Mesenchymal stem cell (in vitro differentiated cells and primary cell): Measurements from ENCODE around the gene ZNF580.

Experiments used
- DNase-seq: peaks from one replicate; pipeline ENCODE4 v3.0.0-alpha.2; 2013
- H2AFZ ChIP-seq: one replicate; pipeline ENCODE4 v1.6.1; 2013; ENCODE audit warnings: low read depth, mild to moderate bottlenecking, control low read depth, inconsistent platforms, low read length, moderate library complexity
- H2AK5ac ChIP-seq: 2 replicates; pipeline ENCODE4 v1.6.1; 2013; ENCODE audit warnings: low read length, moderate library complexity, mild to moderate bottlenecking, inconsistent platforms; ENCODE audit not compliant: severe bottlenecking
- H2BK120ac ChIP-seq: one replicate; pipeline ENCODE4 v1.6.1; 2013; ENCODE audit warnings: low read depth, mild to moderate bottlenecking, inconsistent platforms, low read length, moderate library complexity
- H2BK12ac ChIP-seq, 2 experiments: one replicate each; pipeline ENCODE4 v1.6.1; 2013; ENCODE audit warnings: inconsistent platforms in 2 of 2, low read length in 2 of 2, mild to moderate bottlenecking in 2 of 2, moderate library complexity in 2 of 2, control low read depth in 1 of 2
- H2BK15ac ChIP-seq: one replicate; pipeline ENCODE4 v1.6.1; 2013; ENCODE audit warnings: mild to moderate bottlenecking, low read depth, inconsistent platforms; ENCODE audit not compliant: poor library complexity, severe bottlenecking
- H2BK5ac ChIP-seq: 2 replicates; pipeline ENCODE4 v1.6.1; 2013; ENCODE audit warnings: low read depth, mild to moderate bottlenecking, low read length, control low read depth, inconsistent platforms; ENCODE audit not compliant: poor library complexity, severe bottlenecking
- H3K14ac ChIP-seq, 2 experiments: one replicate each; pipeline ENCODE4 v1.6.1; 2013; ENCODE audit warnings: inconsistent platforms in 2 of 2, low read length in 2 of 2, control low read depth in 1 of 2, mild to moderate bottlenecking in 1 of 2, moderate library complexity in 1 of 2
- H3K18ac ChIP-seq, 2 experiments: one replicate each; pipeline ENCODE4 v1.6.1; 2013; ENCODE audit warnings: inconsistent platforms in 2 of 2, low read length in 2 of 2, control low read depth in 1 of 2, low read depth in 1 of 2, mild to moderate bottlenecking in 1 of 2
- H3K23ac ChIP-seq, 2 experiments: one replicate each; pipeline ENCODE4 v1.6.1; 2013; ENCODE audit warnings: inconsistent platforms in 2 of 2, low read length in 2 of 2, mild to moderate bottlenecking in 2 of 2, moderate library complexity in 2 of 2, control low read depth in 1 of 2
- H3K27ac ChIP-seq: 2 replicates; pipeline ENCODE4 v1.5.1; 2013; ENCODE audit warnings: mild to moderate bottlenecking, moderate library complexity, low read length, control low read depth, inconsistent platforms; ENCODE audit not compliant: poor library complexity, severe bottlenecking
- H3K27me3 ChIP-seq, 2 experiments: 2 replicates each; pipeline versions ENCODE4 v1.6.1 to v1.7.0; 2013; ENCODE audit warnings: low read length in 2 of 2, mild to moderate bottlenecking in 2 of 2, moderate library complexity in 2 of 2, control low read depth in 1 of 2, inconsistent platforms in 1 of 2; ENCODE audit not compliant: control insufficient read depth in 1 of 2, insufficient read depth in 1 of 2
- H3K36me3 ChIP-seq, 2 experiments: 2 replicates each; pipeline versions ENCODE4 v1.6.1 to v1.7.0; 2013; ENCODE audit warnings: low read length in 2 of 2, control low read depth in 1 of 2, inconsistent platforms in 1 of 2, low read depth in 1 of 2, mild to moderate bottlenecking in 1 of 2; ENCODE audit not compliant: insufficient read depth in 2 of 2, control insufficient read depth in 1 of 2
- H3K4ac ChIP-seq, 2 experiments: one replicate each; pipeline ENCODE4 v1.6.1; 2013; ENCODE audit warnings: inconsistent platforms in 2 of 2, low read length in 2 of 2, mild to moderate bottlenecking in 2 of 2, moderate library complexity in 2 of 2, control low read depth in 1 of 2, low read depth in 1 of 2
- H3K4me1 ChIP-seq: 2 replicates; pipeline ENCODE4 v1.6.1; 2013; ENCODE audit warnings: low read depth, low read length, control low read depth; ENCODE audit not compliant: control insufficient read depth, insufficient read depth
- H3K4me2 ChIP-seq: 2 replicates; pipeline ENCODE4 v1.6.1; 2013; ENCODE audit warnings: low read length, mild to moderate bottlenecking, inconsistent platforms; ENCODE audit not compliant: poor library complexity, severe bottlenecking
- H3K4me3 ChIP-seq, 2 experiments: 2 replicates each; pipeline versions ENCODE4 v1.5.1 to v1.7.0; 2013; ENCODE audit warnings: low read length in 2 of 2, mild to moderate bottlenecking in 2 of 2, control low read depth in 1 of 2, low read depth in 1 of 2; ENCODE audit not compliant: insufficient read depth in 1 of 2
- H3K79me1 ChIP-seq: replicated peaks from 2 replicates; pipeline ENCODE4 v1.6.1; 2013; ENCODE audit warnings: mild to moderate bottlenecking, control low read depth, low read length, inconsistent platforms; ENCODE audit not compliant: poor library complexity, severe bottlenecking
- H3K9ac ChIP-seq: 2 replicates; pipeline ENCODE4 v1.7.0; 2013; ENCODE audit warnings: mild to moderate bottlenecking, low read length, moderate library complexity
- H3K9me3 ChIP-seq: 2 replicates; pipeline ENCODE4 v1.7.0; 2013; ENCODE audit warnings: mild to moderate bottlenecking, low read length; ENCODE audit not compliant: control insufficient read depth
- H4K8ac ChIP-seq: one replicate; pipeline ENCODE4 v1.6.1; 2013; ENCODE audit warnings: inconsistent platforms, mild to moderate bottlenecking, low read length, moderate library complexity
- H4K91ac ChIP-seq: one replicate; pipeline ENCODE4 v1.6.1; 2013; ENCODE audit warnings: mild to moderate bottlenecking, low read length, inconsistent platforms
- WGBS: methylation state at CpG from one replicate; pipeline ENCODE4 v1.1.7; 2013; ENCODE audit warnings: mixed read lengths; 5-methylcytosine and 5-hydroxymethylcytosine counted together

ZNF580 gene

GRCh38 chr19:55647732-55648584 is 7.2 kb downstream of the ZNF580 start, which contains the start of gene CCDC106:
TSS of gene CCDC106 (plus strand) at chr19:55648212. CDS start at chr19:55649047, 835 bp downstream.
- Histone ChIP-seq H3K4me3 (peak within 1 kb of the TSS; percentile 83 to 88), H4K91ac (peak within 1 kb of the TSS; percentile 91), H3K18ac (peak within 1 kb of the TSS; percentile 87 to 100), H3K4ac (peak within 1 kb of the TSS; percentile 90 to 96), H2AFZ (peak within 1 kb of the TSS; percentile 97), H3K79me1 (peaks cover 46% of the 10 kb centered on the region), H3K9ac (peak within 1 kb of the TSS; percentile 87), H3K27me3 (no peaks in the 10 kb centered on the region), H3K36me3 (peaks cover 25 to 51% of the 10 kb centered on the region in 2 experiments), H3K27ac (peak within 1 kb of the TSS; percentile 59), H3K9me3 (no peaks in the 10 kb centered on the region), H2BK15ac (peak within 1 kb of the TSS; percentile 98), H2BK12ac (peak within 1 kb of the TSS in 1 of 2 experiments; percentile 96), H3K23ac (peak within 1 kb of the TSS in 1 of 2 experiments; percentile 85), H2AK5ac (peak within 1 kb of the TSS; percentile 60), H3K4me2 (peak within 1 kb of the TSS; percentile 76), H3K4me1 (peaks cover 34% of the 10 kb centered on the region), H2BK5ac (peak within 1 kb of the TSS; percentile 90), H2BK120ac (peak within 1 kb of the TSS; percentile 37), H4K8ac (peak within 1 kb of the TSS; percentile 95), H3K14ac (peak within 1 kb of the TSS; percentile 89 to 99)
- DNase-seq: peak; percentile 82
- 1% methylated on average over 57 of the region's 87 CpGs for WGBS

- 63% methylated on average over 22 of the region's 25 CpGs for WGBS
- no peaks in the 10 kb centered on the region for H3K27me3 ChIP-seq
- peak overlapping the region; percentile 95 for H4K8ac ChIP-seq
These were observed 7.9 kb downstream of the ZNF580 start for GRCh38 chr19:55648585-55649267.

GRCh38 chr19:55649268-55650125 is 8.7 kb downstream of the ZNF580 start:
- Histone ChIP-seq H3K14ac (no peak overlapping the region), H3K4me3 (peak overlapping the region in 1 of 2 experiments; percentile 88), H3K9me3 (no peaks in the 10 kb centered on the region), H3K4me1 (peaks cover 30% of the 10 kb centered on the region), H3K27me3 (no peaks in the 10 kb centered on the region), H4K91ac (no peak overlapping the region), H3K4ac (no peak overlapping the region), H2AK5ac (no peak overlapping the region), H3K79me1 (peaks cover 46% of the 10 kb centered on the region), H3K18ac (no peak overlapping the region), H4K8ac (no peak overlapping the region), H2BK15ac (no peak overlapping the region), H3K27ac (no peak overlapping the region), H2AFZ (no peak overlapping the region), H2BK120ac (no peak overlapping the region), H2BK12ac (peak overlapping the region in 1 of 2 experiments; percentile 29), H2BK5ac (no peak overlapping the region), H3K23ac (no peak overlapping the region), H3K4me2 (peak overlapping the region; percentile 76), H3K36me3 (peaks cover 23 to 52% of the 10 kb centered on the region in 2 experiments), H3K9ac (peak overlapping the region; percentile 87)
- no peak for DNase-seq
- 93% methylated on average over 17 of the region's 17 CpGs for WGBS

More at GRCh38 chr19:55648585-55649267, 7.9 kb downstream of the ZNF580 start:
- Histone ChIP-seq H2BK15ac (peak overlapping the region; percentile 98), H3K4me1 (peaks cover 33% of the 10 kb centered on the region), H2AFZ (no peak overlapping the region), H3K36me3 (peaks cover 25 to 53% of the 10 kb centered on the region in 2 experiments), H2BK12ac (peak overlapping the region in 1 of 2 experiments; percentile 83), H3K4me3 (peak overlapping the region; percentile 83 to 88), H3K79me1 (peaks cover 46% of the 10 kb centered on the region), H3K27ac (no peak overlapping the region), H3K14ac (peak overlapping the region in 1 of 2 experiments; percentile 96), H2AK5ac (peak overlapping the region; percentile 53), H3K4ac (peak overlapping the region; percentile 90 to 96), H3K4me2 (peak overlapping the region; percentile 76), H3K18ac (peak overlapping the region; percentile 1 to 100), H3K23ac (peak overlapping the region in 1 of 2 experiments; percentile 83), H2BK5ac (no peak overlapping the region), H4K91ac (peak overlapping the region; percentile 91), H3K9me3 (no peaks in the 10 kb centered on the region), H3K9ac (peak overlapping the region; percentile 87), H2BK120ac (peak overlapping the region; percentile 37)
- no peak for DNase-seq
